SK-N-SH treated with all-trans-retinoic acid at 6 μM for 48 hours (cell line): ENCODE data around the gene NEGR1.

Experiments
- ATAC-seq: fragments of 200-7000 bp; cut with Tn5 transposase; 3 replicates; pipeline ENCODE4 v1.9.1; 2020; ENCODE audit warnings: mild to moderate bottlenecking, moderate library complexity
- ARNTL ChIP-seq: fragments of 450-650 bp; formaldehyde crosslinking; IDR thresholded peaks from 2 replicates; pipeline ENCODE4 v1.5.0; 2020; ENCODE audit warnings: low read depth, mild to moderate bottlenecking, moderate library complexity, borderline replicate concordance
- CSDC2 ChIP-seq: fragments of 250-450 bp; sonication (Bioruptor Pico); IDR thresholded peaks from 2 replicates; pipeline ENCODE4 v1.5.0; 2020; ENCODE audit warnings: mild to moderate bottlenecking, moderate library complexity
- ISL1 ChIP-seq: fragments of 250-450 bp; sonication (Bioruptor Pico); IDR thresholded peaks from 2 replicates; pipeline ENCODE4 v2.1.2; 2022; ENCODE audit warnings: mild to moderate bottlenecking, moderate library complexity
- OSR1 ChIP-seq: fragments of 250-450 bp; sonication (Bioruptor Pico); IDR thresholded peaks from 2 replicates; pipeline ENCODE4 v1.8.0; 2022; ENCODE audit warnings: moderate library complexity, mild to moderate bottlenecking, inconsistent platforms
- PATZ1 ChIP-seq: fragments of 250-450 bp; sonication (Bioruptor Pico); IDR thresholded peaks from 2 replicates; pipeline ENCODE4 v1.8.0; 2020; ENCODE audit warnings: mild to moderate bottlenecking, moderate library complexity, borderline replicate concordance
- RARB ChIP-seq: fragments of 250-450 bp; sonication (Bioruptor Pico); IDR thresholded peaks from 2 replicates; pipeline ENCODE4 v1.8.0; 2021; ENCODE audit warnings: mild to moderate bottlenecking, moderate library complexity
- TCF4 ChIP-seq: fragments of 250-450 bp; sonication (Bioruptor Pico); IDR thresholded peaks from 2 replicates; pipeline ENCODE4 v1.8.0; 2021; ENCODE audit warnings: mild to moderate bottlenecking, moderate library complexity, borderline replicate concordance
- TOX ChIP-seq: fragments of 250-450 bp; sonication (Bioruptor Pico); IDR thresholded peaks from 2 replicates; pipeline ENCODE4 v1.8.0; 2021; ENCODE audit warnings: mild to moderate bottlenecking, moderate library complexity, borderline replicate concordance
- TSHZ2 ChIP-seq: fragments of 250-450 bp; sonication (Bioruptor Pico); IDR thresholded peaks from 2 replicates; pipeline ENCODE4 v1.5.0; 2020; ENCODE audit warnings: mild to moderate bottlenecking, moderate library complexity
- ZC3H10 ChIP-seq: fragments of 250-450 bp; sonication (Bioruptor Pico); IDR thresholded peaks from 2 replicates; pipeline ENCODE4 v1.5.1; 2021; ENCODE audit warnings: mild to moderate bottlenecking, moderate library complexity
- ZFP3 ChIP-seq: fragments of 250-450 bp; sonication (Bioruptor Pico); IDR thresholded peaks from 2 replicates; pipeline ENCODE4 v1.5.0; 2020; ENCODE audit warnings: mild to moderate bottlenecking, moderate library complexity
- ZFP30 ChIP-seq: fragments of 450-650 bp; formaldehyde crosslinking; IDR thresholded peaks from 2 replicates; pipeline ENCODE4 v1.5.0; 2022; ENCODE audit warnings: mild to moderate bottlenecking, moderate library complexity
- ZNF565 ChIP-seq: fragments of 450-650 bp; formaldehyde crosslinking; conservative IDR thresholded peaks from 2 replicates; pipeline ENCODE4 v1.5.0; 2020; ENCODE audit warnings: low read depth, mild to moderate bottlenecking, moderate library complexity
- TF ChIP-seq, protein P1 (sequence below): fragments of 250-450 bp; sonication (Bioruptor Pico); IDR thresholded peaks from 2 replicates; pipeline ENCODE4 v1.5.1; 2021; ENCODE audit warnings: mild to moderate bottlenecking, moderate library complexity

NEGR1 gene

DNA sequence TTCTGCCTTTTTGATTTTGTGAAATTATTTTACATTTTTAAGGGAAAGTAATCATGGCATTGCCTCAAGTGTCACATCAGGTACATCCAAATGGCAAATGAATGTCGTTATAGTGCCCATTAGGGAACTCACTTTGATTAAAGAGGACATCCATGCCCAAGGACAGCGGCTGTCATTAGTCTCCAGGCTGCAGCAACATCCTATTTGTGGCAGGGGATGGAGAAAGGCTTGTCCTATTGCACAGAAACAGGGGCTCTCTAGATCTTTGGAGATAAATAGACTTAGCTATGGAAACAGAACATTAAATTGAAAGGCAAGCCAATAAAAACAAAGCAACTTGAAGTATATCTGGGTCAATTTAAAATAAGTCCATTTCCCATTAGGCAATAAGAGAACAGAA is 439.3 kb downstream of the NEGR1 start:
- no peak for ATAC-seq

GRCh38 chr1:71839876-71840275 is 442.5 kb downstream of the NEGR1 start:
- ATAC-seq = no peak
- TF ChIP-seq TCF4 (CRISPR knock-in tag) (peak; percentile 74), ZFP30 (CRISPR knock-in tag) (no peak), TSHZ2 (CRISPR knock-in tag) (0 out of 2 replicates have a peak, but pooled peaks have one; percentile 36)

More for the DNA sequence above, 439.3 kb downstream of the NEGR1 start:
- TF ChIP-seq OSR1 (no peak), ARNTL (CRISPR knock-in tag) (no peak), ZFP30 (CRISPR knock-in tag) (no peak)
- TF ChIP-seq, all 23 proteins: peak for 0

DNA sequence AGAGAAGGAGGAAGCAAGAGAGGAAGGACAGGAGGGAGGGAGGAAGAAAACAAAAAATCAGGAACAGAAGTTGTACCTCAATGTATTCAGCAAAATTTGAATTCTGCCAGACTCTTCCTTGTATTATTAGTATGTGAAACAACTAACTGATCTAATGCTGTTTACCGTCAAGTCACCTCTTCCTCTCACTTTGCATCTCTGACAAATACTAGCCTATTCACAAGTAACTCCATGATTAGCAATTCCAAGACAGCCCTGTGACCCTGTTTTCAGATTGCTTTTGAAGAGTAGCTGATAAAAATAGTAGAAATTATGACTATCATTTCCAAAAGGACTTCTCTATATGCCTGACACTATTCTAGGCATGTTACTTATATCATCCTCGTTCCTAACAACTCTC is 445.4 kb downstream of the NEGR1 start:
- TF ChIP-seq RARB (no peak), CSDC2 (CRISPR knock-in tag) (no peak), TCF4 (CRISPR knock-in tag) (no peak), ZFP3 (no peak)
- ATAC-seq = no peak

DNA sequence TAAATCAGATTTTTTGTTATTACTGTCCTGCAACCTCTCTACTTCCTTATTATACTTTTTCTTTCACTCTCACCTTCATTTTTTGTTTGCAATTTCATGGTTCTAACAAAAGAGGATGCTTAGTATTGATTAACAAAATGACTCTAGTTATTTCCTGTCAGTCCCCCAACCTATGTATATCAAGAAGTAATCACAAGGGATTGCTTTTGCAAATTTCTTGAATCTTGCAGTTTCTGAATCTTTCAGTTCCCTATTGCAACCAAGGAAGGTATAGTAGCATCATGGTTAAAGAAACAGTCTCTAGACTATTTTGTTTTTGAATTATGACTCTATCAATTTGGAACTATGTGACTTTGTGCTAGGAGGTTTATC is 446.9 kb downstream of the NEGR1 start:
- TF ChIP-seq TSHZ2 (CRISPR knock-in tag) = no peak
- ATAC-seq = no peak

GRCh38 chr1:71834601-71835441 is 447.5 kb downstream of the NEGR1 start:
- ATAC-seq = no peak
- no peak for TF ChIP-seq ISL1 (CRISPR knock-in tag)
- TF ChIP-seq ZFP3 = no peak

DNA sequence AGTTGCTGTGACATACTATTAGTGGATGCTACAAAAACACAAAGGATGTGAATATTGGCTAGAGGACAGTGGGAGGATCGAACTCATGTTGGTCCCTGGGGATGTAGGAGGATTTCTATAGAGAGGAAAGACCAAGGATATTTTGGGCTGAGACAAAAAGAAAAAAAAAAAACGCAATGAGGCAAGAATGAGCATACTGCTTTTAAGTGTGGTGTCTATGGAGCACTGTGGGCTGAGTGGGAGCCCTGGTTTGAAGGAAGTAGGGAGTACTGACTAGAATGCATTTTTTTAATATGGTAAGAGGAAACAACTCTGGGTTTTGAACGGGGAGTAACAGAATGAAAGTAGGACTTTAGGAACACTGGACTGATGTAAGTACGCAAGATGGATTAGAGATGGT is 450.7 kb downstream of the NEGR1 start:
- TF ChIP-seq ZC3H10 (CRISPR knock-in tag) (no peak), PATZ1 (CRISPR knock-in tag) (no peak), ZNF565 (CRISPR knock-in tag) (no peak), ISL1 (CRISPR knock-in tag) (no peak), ZFP30 (CRISPR knock-in tag) (no peak), TOX (CRISPR knock-in tag) (no peak), RARB (no peak), TCF4 (CRISPR knock-in tag) (no peak)
- TF ChIP-seq, protein P1, sequence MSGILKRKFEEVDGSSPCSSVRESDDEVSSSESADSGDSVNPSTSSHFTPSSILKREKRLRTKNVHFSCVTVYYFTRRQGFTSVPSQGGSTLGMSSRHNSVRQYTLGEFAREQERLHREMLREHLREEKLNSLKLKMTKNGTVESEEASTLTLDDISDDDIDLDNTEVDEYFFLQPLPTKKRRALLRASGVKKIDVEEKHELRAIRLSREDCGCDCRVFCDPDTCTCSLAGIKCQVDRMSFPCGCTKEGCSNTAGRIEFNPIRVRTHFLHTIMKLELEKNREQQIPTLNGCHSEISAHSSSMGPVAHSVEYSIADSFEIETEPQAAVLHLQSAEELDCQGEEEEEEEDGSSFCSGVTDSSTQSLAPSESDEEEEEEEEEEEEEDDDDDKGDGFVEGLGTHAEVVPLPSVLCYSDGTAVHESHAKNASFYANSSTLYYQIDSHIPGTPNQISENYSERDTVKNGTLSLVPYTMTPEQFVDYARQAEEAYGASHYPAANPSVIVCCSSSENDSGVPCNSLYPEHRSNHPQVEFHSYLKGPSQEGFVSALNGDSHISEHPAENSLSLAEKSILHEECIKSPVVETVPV (CRISPR knock-in tag) = no peak
- TF ChIP-seq, all 23 proteins: peak for 0
- no peak for ATAC-seq
